ENCODE results near the gene DEFB124. TPM values are rescaled to one million over a fixed set of nuclear protein-coding genes. Genes with fewer than 3 reads are reported as not detected.

Gene DEFB124
- not detected in 2 replicates for total RNA-seq (2014; rRNA removed)
- Bru-seq, nascent RNA = not detected
- percentile 12 among the genes with signal in this experiment for BruChase-seq, experiment 1, labeled RNA remaining after a 6-hour chase
- percentile 16 among the genes with signal in this experiment for BruChase-seq, experiment 2, labeled RNA remaining after a 2-hour chase
- long read RNA-seq = 0 reads

- intact Hi-C loops (cut with micrococcal nuclease) = no loop called here
- no peaks in the 10 kb centered on the region for H3K79me2 ChIP-seq (ENCODE audit: low read length)
- no peak for TF ChIP-seq CTCF (conservative IDR thresholded peaks at IDR 0.05; ENCODE audit: low read depth, low read length)
- no peak within 1 kb of the TSS for H3K4me2 ChIP-seq (ENCODE audit: low read length)
- H3K27me3 ChIP-seq (ENCODE audit: low read length) = peaks cover 48% of the 10 kb centered on the region
- no peaks in the 10 kb centered on the region for H3K36me3 ChIP-seq (ENCODE audit: low read depth, low read length)
- H3K4me3 ChIP-seq (ENCODE audit: low read length) = no peak within 1 kb of the TSS
- no peaks in the 10 kb centered on the region for H3K9me3 ChIP-seq (ENCODE audit: low read length)
- CTCF ChIA-PET = no interaction called here
- ATAC-seq = no peak
- DNase-seq = no peak
- H3K9ac ChIP-seq (ENCODE audit: low read length) = no peak within 1 kb of the TSS
- POLR2A ChIA-PET (ENCODE audit: unreplicated experiment) = no interaction called here
- BruUV-seq (replicated peaks) = no TSS peak
- H3K27ac ChIP-seq (ENCODE audit: low read length) = no peak within 1 kb of the TSS
- no peaks in the 10 kb centered on the region for H3K4me1 ChIP-seq (ENCODE audit: insufficient read depth, low read length)
- no peaks in the 10 kb centered on the region for H3K9me2 ChIP-seq (replicated peaks; ENCODE audit: low read length)
- no peaks in the 10 kb centered on the region for H3F3A ChIP-seq (ENCODE audit: low read length, unreplicated experiment)
- no peaks in the 10 kb centered on the region for H4K20me1 ChIP-seq (ENCODE audit: low read length)
- H2AFZ ChIP-seq (ENCODE audit: low read length) = no peak within 1 kb of the TSS
These were observed at the start of gene DEFB124, which contains the start of gene REM1 for GRCh38 chr20:31474758-31475427. Gene DEFB124, minus strand, starts transcription at chr20:31475127. Its CDS starts 2,114 bp downstream, at chr20:31473013. Gene REM1, plus strand, starts transcription at chr20:31475288. Its CDS starts 1,158 bp downstream, at chr20:31476446.

- ChIA-PET POLR2A (ENCODE audit: unreplicated experiment) (no interaction called here), CTCF (no interaction called here)
- ATAC-seq (peak; percentile 56), DNase-seq (no peak)
- no peaks in the 10 kb centered on the region for H3K9me2 ChIP-seq (replicated peaks; ENCODE audit: low read length)
- no peaks in the 10 kb centered on the region for H3K9me3 ChIP-seq (ENCODE audit: low read length)
- H3K4me3 ChIP-seq (ENCODE audit: low read length) = no peak overlapping the region
- no peaks in the 10 kb centered on the region for H3K27me3 ChIP-seq (ENCODE audit: low read length)
- BruUV-seq (replicated peaks) = no TSS peak
- H3K9ac ChIP-seq (ENCODE audit: low read length) = no peak overlapping the region
- H3K4me1 ChIP-seq (ENCODE audit: insufficient read depth, low read length) = no peaks in the 10 kb centered on the region
- H3K79me2 ChIP-seq (ENCODE audit: low read length) = peaks cover 71% of the 10 kb centered on the region
- TF ChIP-seq EZH2phosphoT487 (IDR thresholded peaks at IDR 0.05; ENCODE audit: borderline replicate concordance, low read length) (no peak), CTCF (conservative IDR thresholded peaks at IDR 0.05; ENCODE audit: low read depth, low read length) (no peak), EZH2 (IDR thresholded peaks at IDR 0.05; ENCODE audit: low read length, unreplicated experiment) (no peak)
- H3K27ac ChIP-seq (ENCODE audit: low read length) = no peak overlapping the region
- H4K20me1 ChIP-seq (ENCODE audit: low read length) = peaks cover 24% of the 10 kb centered on the region; the same call in 1 of the 2 replicates
- H3K4me2 ChIP-seq (ENCODE audit: low read length) = no peak overlapping the region
- peaks cover 26% of the 10 kb centered on the region for H3K36me3 ChIP-seq (ENCODE audit: low read depth, low read length)
- H3F3A ChIP-seq (ENCODE audit: low read length, unreplicated experiment) = no peaks in the 10 kb centered on the region
- intact Hi-C loops (cut with micrococcal nuclease) = no loop called here
- no peak overlapping the region for H2AFZ ChIP-seq (ENCODE audit: low read length)
These were observed 48.7 kb upstream of the DEFB124 start for GRCh38 chr20:31523361-31524283.

Measured in PC-3 (cell line).